ENCODE measurements around the gene AURKA.
"Not testable (repeated sequence)": the region's sequence is repeated elsewhere in the genome, so short reads cannot be mapped to it uniquely, and the experiment has no call there.

The AURKA gene

GRCh38 chr20:56409956-56410355 lies 17.9 kb upstream of the AURKA start:
- Histone ChIP-seq H3K9me3 (no peaks in the 10 kb centered on the region), H3K4me3 (ENCODE audit: low read depth in 1 of 2, low read length in 1 of 2) (peak overlapping the region in 1 of 2 experiments; percentile 33), H3K36me3 (peaks cover 17% of the 10 kb centered on the region), H3K4me1 (ENCODE audit: control insufficient read depth in 1 of 2, insufficient read depth in 1 of 2, low read depth in 1 of 2, low read length in 1 of 2) (peaks cover 62 to 65% of the 10 kb centered on the region in 2 experiments), H3K27me3 (no peaks in the 10 kb centered on the region), H3K27ac (peak overlapping the region; percentile 97)
- no peak for TF ChIP-seq CTCF (IDR thresholded peaks at IDR 0.05)

- TF ChIP-seq CTCF (IDR thresholded peaks at IDR 0.05) = peak; percentile 36
- H3K4me1 ChIP-seq (ENCODE audit: control insufficient read depth in 1 of 2, insufficient read depth in 1 of 2, low read depth in 1 of 2, low read length in 1 of 2) = peaks cover 57 to 60% of the 10 kb centered on the region in 2 experiments
- no peaks in the 10 kb centered on the region for H3K27me3 ChIP-seq
- H3K36me3 ChIP-seq = peaks cover 12% of the 10 kb centered on the region
- H3K4me3 ChIP-seq (ENCODE audit: low read depth in 1 of 2, low read length in 1 of 2) = peak overlapping the region in 1 of 2 experiments; percentile 33
- peak overlapping the region; percentile 97 for H3K27ac ChIP-seq
- H3K9me3 ChIP-seq = no peaks in the 10 kb centered on the region
Observed at GRCh38 chr20:56409521-56409920, 17.5 kb upstream of the AURKA start.

GRCh38 chr20:56406910-56407309 lies 14.9 kb upstream of the AURKA start:
- Histone ChIP-seq H3K4me1 (ENCODE audit: control insufficient read depth in 1 of 2, insufficient read depth in 1 of 2, low read depth in 1 of 2, low read length in 1 of 2) (peaks cover 34% of the 10 kb centered on the region in 2 experiments), H3K9me3 (no peaks in the 10 kb centered on the region), H3K27ac (peak overlapping the region; percentile 59), H3K27me3 (no peaks in the 10 kb centered on the region), H3K4me3 (ENCODE audit: low read depth in 1 of 2, low read length in 1 of 2) (no peak overlapping the region), H3K36me3 (peaks cover 21% of the 10 kb centered on the region)
- TF ChIP-seq CTCF (IDR thresholded peaks at IDR 0.05) = no peak

- peaks cover 19 to 21% of the 10 kb centered on the region in 2 experiments for H3K4me1 ChIP-seq (ENCODE audit: control insufficient read depth in 1 of 2, insufficient read depth in 1 of 2, low read depth in 1 of 2, low read length in 1 of 2)
- not testable (repeated sequence) for H3K4me3 ChIP-seq (ENCODE audit: low read depth in 1 of 2, low read length in 1 of 2); H3K9me3 ChIP-seq; H3K27me3 ChIP-seq
- peak overlapping the region; percentile 5 for H3K27ac ChIP-seq
- H3K36me3 ChIP-seq = peaks cover 26% of the 10 kb centered on the region
Observed at GRCh38 chr20:56405356-56405755, 13.3 kb upstream of the AURKA start.

GRCh38 chr20:56403465-56403864 lies 11.4 kb upstream of the AURKA start:
- Histone ChIP-seq H3K4me1 (ENCODE audit: control insufficient read depth in 1 of 2, insufficient read depth in 1 of 2, low read depth in 1 of 2, low read length in 1 of 2) (peaks cover 6 to 9% of the 10 kb centered on the region in 2 experiments), H3K9me3 (no peaks in the 10 kb centered on the region), H3K27ac (peak overlapping the region; percentile 48), H3K36me3 (peaks cover 38% of the 10 kb centered on the region), H3K4me3 (ENCODE audit: low read depth in 1 of 2, low read length in 1 of 2) (no peak overlapping the region), H3K27me3 (no peaks in the 10 kb centered on the region)
- TF ChIP-seq CTCF (IDR thresholded peaks at IDR 0.05) = no peak

- Histone ChIP-seq H3K27ac (peak overlapping the region; percentile 74), H3K9me3 (no peaks in the 10 kb centered on the region), H3K36me3 (peaks cover 62% of the 10 kb centered on the region), H3K4me3 (ENCODE audit: low read depth in 1 of 2, low read length in 1 of 2) (no peak overlapping the region), H3K4me1 (ENCODE audit: control insufficient read depth in 1 of 2, insufficient read depth in 1 of 2, low read depth in 1 of 2, low read length in 1 of 2) (peaks cover 6 to 9% of the 10 kb centered on the region in 2 experiments), H3K27me3 (no peaks in the 10 kb centered on the region)
- peak; percentile 86 for TF ChIP-seq CTCF (IDR thresholded peaks at IDR 0.05)
Observed at GRCh38 chr20:56400001-56400640, 8.1 kb upstream of the AURKA start.
